Transverse colon (tissue), 4 donors: Measurements from ENCODE around the gene AMN.

Experiments used
- CTCF ChIP-seq, 5 experiments: fragments of 200-600 bp in 3 of 5; fragments of 450-650 bp in 2 of 5; sonication (generic) in 3 of 5; IDR thresholded peaks; 1 replicate in 2 of 5; 2 replicates in 3 of 5; pipeline ENCODE4 v1.5.1; 2016 to 2017; ENCODE audit warnings: antibody characterized with exemption in 5 of 5, inconsistent platforms in 3 of 5, mild to moderate bottlenecking in 2 of 5, moderate library complexity in 1 of 5
- EP300 ChIP-seq: sonication (generic); formaldehyde crosslinking; IDR thresholded peaks from one replicate; pipeline ENCODE4 v1.6.1; 2017; ENCODE audit warnings: antibody characterized with exemption, low read depth
- POLR2A ChIP-seq: fragments of 450-650 bp; IDR thresholded peaks from one replicate; pipeline ENCODE4 v1.6.1; 2016; ENCODE audit warnings: antibody characterized with exemption, mild to moderate bottlenecking, moderate library complexity
- POLR2AphosphoS5 ChIP-seq, 3 donors: sonication (generic); formaldehyde crosslinking; IDR thresholded peaks; one replicate each; pipeline ENCODE4 v1.6.1; 2016; ENCODE audit warnings: antibody characterized with exemption in 3 of 3

GRCh38 chr14:102949062-102949800 is 26.8 kb downstream of the AMN start:
- TF ChIP-seq CTCF (IDR thresholded peaks at IDR 0.05) (no peak), POLR2A (no peak), EP300 (no peak), POLR2AphosphoS5 (IDR thresholded peaks at IDR 0.05) (no peak)
